Epidermal melanocyte (primary cell): Measurements from ENCODE around the gene DDHD1.
"Not testable (repeated sequence)": the region's sequence is repeated elsewhere in the genome, so short reads cannot be mapped to it uniquely, and the experiment has no call there.

Source experiments
- DNase-seq: peaks from one replicate; pipeline ENCODE4 v3.0.0; 2011; ENCODE audit warnings: low spot score; ENCODE audit not compliant: insufficient read length

DDHD1 gene

DNA sequence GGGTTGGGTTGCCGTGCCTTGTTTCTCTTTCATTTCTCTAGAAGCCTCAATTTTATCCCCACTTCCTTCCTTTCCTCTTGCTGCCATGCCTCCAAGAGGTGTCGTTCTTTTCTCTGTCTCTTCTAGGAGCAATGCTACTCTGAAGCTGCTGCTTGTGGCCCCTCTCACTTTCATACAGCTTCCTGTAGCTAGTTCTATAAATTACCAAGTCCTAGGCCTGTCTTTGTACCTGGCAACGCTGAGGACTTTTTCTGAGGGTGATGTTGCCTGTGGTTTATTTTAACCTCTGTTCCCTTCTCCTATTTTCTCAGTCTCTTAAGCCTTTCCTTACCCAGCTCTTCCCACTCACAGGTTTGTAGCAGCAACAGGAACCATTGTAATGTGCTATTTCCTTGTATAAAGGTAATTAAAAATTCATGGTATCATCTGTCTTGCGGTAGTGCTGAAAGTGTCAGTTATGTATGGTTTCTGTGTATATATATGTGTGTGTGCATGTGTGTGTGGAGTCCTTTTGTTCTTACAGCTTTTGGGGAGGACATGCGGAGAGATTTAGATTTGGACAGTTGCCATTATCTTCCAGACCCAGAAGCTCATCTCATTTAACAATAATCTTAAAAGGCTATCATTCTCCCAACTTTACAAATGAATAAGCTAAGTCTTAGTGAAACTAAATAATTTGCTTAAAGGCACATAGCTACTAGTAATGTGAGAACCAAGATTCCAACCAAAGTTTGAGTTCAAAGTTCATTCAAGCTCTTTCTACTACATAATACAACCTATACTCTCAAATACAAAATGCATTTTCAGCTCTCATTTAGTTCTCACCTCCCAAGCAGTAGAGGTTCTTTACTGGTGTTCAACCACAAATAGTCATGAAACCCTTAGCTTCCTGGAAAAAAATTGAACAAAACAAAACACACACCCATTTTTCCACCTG, 43.8 kb downstream of the DDHD1 start:
- no peak for DNase-seq

- no peak for DNase-seq
Observed at GRCh38 chr14:53108292-53109104, 44.6 kb downstream of the DDHD1 start.

DNA sequence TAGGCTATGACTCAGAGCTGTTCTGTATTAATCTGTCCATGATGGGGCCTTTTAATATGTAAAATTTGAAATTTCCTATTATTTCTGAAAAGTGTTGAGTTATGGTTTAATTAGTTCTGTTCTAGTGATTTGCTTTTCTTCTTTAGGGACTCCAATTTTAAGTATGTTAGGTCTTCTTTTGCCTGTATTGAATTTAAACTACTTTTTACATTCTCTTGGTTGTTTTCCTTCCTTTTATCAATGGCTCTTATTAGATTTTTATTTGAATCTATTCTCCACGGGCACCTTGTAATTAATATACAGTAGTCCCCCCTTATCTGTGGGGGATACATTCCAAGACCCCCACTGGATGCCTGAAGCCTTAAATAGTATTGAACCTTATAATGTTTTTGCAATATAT, 46.4 kb downstream of the DDHD1 start:
- no peak for DNase-seq

GRCh38 chr14:53103636-53104340, 49.3 kb downstream of the DDHD1 start:
- DNase-seq = no peak

GRCh38 chr14:53093206-53093605, 59.9 kb downstream of the DDHD1 start:
- no peak for DNase-seq

DNA sequence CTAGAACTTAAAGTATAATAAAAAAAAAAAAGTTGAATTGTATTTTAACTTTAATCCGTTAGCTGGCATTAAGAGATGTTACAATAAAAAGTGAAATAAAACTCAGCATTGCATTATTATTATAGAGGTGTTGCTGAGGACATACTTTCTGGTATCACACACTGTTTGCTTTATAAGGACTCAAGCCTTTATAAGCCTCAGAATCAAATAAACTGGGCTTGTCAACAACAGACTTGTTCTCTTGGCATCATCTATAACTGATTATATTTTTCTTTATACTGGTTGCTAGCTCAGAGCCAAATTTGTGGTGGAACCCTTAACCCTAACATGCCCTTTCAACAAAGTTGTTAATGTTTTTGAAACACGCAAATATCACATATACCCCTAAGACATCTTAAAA, 62.3 kb downstream of the DDHD1 start:
- no peak for DNase-seq

- not testable (repeated sequence) for DNase-seq
Observed at GRCh38 chr14:53084954-53085353, 68.2 kb downstream of the DDHD1 start.

GRCh38 chr14:53064475-53064874, 88.6 kb downstream of the DDHD1 start:
- DNase-seq = no peak

GRCh38 chr14:53062856-53063255, 90.3 kb downstream of the DDHD1 start:
- DNase-seq = no peak

DNA sequence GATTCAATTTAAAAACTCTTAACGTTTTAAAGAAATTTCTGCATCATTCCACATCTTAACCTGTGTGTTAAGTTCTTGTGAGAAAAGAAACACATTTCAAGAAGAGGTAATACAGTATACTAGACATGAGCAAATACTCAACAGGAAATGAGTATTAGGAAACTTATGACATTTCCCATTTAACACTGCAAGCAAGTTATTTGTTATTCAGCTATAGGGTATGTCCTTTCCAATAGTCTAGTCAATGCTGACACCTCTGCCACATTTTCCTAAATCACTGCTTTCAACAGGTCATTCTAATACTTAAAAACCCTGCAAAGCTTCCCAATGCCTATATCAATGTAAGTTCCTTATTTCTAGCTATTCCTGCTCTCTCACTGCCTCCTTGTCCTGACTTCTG, 93.1 kb downstream of the DDHD1 start:
- no peak for DNase-seq

DNA sequence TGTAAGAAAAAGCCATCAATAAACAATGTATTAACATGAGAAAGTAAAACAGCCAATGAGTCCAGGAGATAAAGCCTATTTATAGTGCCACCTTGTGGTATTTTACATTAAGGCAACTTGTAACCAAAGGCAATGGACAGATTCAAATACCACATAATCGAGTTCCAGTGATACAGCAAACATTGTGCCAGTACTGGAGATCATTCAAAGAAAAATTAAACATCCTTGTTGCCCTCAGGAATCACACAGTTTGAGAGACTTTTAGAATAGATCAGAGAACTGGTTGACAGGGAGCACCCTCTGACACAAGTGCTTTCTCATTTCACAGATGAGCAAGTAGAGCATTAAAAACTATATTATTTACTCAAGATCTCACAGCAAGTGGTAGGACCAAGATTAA, 98.1 kb downstream of the DDHD1 start:
- DNase-seq = peak; percentile 55

DNA sequence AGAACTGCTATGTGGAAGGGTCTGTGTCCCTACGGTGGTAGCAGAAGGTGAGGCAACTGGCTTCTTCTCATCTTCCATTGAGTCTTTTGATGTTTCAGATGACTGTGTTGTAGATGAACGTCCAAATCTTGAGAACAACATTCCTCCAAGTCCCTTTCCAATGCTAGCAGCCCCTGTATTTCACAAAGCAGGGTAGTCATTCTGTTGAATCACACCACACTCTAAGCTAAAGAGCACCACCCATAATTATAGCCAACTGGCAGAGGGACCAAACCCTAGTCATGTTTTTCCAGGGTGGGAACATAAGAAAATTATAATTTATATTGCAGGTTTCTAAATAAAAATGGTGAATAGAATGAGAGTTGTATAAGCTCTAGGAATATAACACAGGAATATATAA, 98.7 kb downstream of the DDHD1 start:
- no peak for DNase-seq

- no peak for DNase-seq
Observed at GRCh38 chr14:53048631-53049030, 104.5 kb downstream of the DDHD1 start.

- DNase-seq = no peak
Observed at GRCh38 chr14:53047307-53048069, 105.6 kb downstream of the DDHD1 start.

GRCh38 chr14:53044486-53044885, 108.6 kb downstream of the DDHD1 start:
- DNase-seq = no peak

GRCh38 chr14:53043027-53043581, 110.0 kb downstream of the DDHD1 start:
- DNase-seq = no peak

DNA sequence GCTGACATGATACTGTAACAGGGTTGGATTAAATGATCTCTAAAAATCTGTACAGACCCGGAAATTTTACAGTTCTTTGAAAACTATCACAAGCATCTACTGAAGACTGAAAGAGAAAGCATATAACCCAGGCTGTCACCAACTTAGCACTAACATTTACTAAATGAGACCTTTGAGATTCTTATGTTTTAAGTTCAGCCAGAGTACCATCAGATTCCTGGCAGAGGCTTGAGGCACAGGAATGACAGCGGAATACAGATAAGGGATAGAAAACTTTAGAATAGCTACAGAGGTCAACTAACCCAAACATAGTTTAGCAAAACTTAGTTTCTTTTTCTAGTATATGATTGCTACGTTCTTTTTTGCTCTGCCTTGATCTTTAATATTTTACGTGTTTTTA, 110.6 kb downstream of the DDHD1 start:
- no peak for DNase-seq

DNA sequence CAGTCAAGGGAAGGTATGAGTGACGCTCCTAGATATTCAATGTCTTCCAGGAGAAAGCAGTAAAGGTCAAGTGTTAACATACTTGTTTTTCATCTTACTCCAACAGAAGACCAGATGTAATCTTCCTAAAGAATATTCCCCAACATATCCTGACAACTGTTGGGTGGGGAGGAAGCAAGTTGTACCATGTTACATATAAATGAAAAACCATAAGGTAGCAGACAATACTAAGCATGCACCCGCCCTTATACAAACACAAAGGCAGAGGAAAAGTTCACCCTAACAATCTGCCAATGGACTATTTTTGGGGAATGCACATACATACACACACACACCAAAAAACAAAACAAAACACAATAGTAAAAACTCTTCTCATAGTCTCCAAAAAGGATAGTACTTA, 112.1 kb downstream of the DDHD1 start:
- no peak for DNase-seq

GRCh38 chr14:53038629-53039028, 114.5 kb downstream of the DDHD1 start:
- no peak for DNase-seq

DNA sequence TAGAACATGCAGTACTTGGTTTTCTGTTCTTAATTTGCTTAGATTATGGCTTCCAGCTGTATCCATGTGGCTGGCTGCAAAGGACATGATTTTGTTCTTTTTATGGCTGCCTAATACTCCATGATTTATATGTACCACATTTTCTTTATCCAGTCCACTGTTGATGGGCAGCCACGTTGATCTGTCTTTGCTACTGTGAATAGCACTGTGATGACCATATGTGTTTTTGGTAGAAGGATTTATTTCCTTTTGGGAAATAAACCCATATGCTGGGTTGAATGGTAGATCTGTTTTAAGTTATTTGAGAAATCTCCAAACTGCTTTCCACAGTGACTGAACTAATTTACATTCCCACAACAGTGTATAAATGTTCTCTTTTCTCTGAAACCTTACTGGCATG, 116.1 kb downstream of the DDHD1 start:
- DNase-seq = no peak
